Endodermal cell (in vitro differentiated cells): ENCODE results near the gene MGAT5B. TPM values are rescaled to one million over a fixed set of nuclear protein-coding genes. Genes with fewer than 3 reads are reported as not detected.
"Not testable (repeated sequence)": the region's sequence is repeated elsewhere in the genome, so short reads cannot be mapped to it uniquely, and the experiment has no call there.

Experiments
- DNase-seq: peaks from one replicate; pipeline ENCODE4 v3.0.0-alpha.2; 2017
- H3K27ac ChIP-seq: 2 replicates; pipeline ENCODE4 v1.5.1; 2013; ENCODE audit warnings: mild to moderate bottlenecking, low read depth, low read length, moderate library complexity
- H3K27me3 ChIP-seq: 2 replicates; pipeline ENCODE4 v1.6.1; 2013; ENCODE audit warnings: mild to moderate bottlenecking, low read length, moderate library complexity; ENCODE audit not compliant: insufficient read depth, control insufficient read depth, poor library complexity, severe bottlenecking
- H3K36me3 ChIP-seq: 2 replicates; pipeline ENCODE4 v1.7.0; 2013; ENCODE audit warnings: mild to moderate bottlenecking, low read length, moderate library complexity; ENCODE audit not compliant: control insufficient read depth, insufficient read depth
- H3K4me1 ChIP-seq: one replicate; pipeline ENCODE4 v1.7.0; 2013; ENCODE audit warnings: low read length; ENCODE audit not compliant: control insufficient read depth, insufficient read depth
- H3K4me3 ChIP-seq: 2 replicates; pipeline ENCODE4 v1.5.1; 2013; ENCODE audit warnings: mild to moderate bottlenecking, low read length, moderate library complexity
- H3K9ac ChIP-seq: 2 replicates; pipeline ENCODE4 v1.6.1; 2013; ENCODE audit warnings: mild to moderate bottlenecking, low read length, moderate library complexity; ENCODE audit not compliant: poor library complexity, severe bottlenecking; ENCODE audit errors: extremely low read depth
- H3K9me3 ChIP-seq: 2 replicates; pipeline ENCODE4 v1.6.1; 2013; ENCODE audit warnings: mild to moderate bottlenecking, low read length, moderate library complexity; ENCODE audit not compliant: control insufficient read depth
- H3K27ac Mint-ChIP-seq: 2 replicates; pipeline ENCODE4 v1.8.0; 2020; ENCODE audit warnings: mixed read lengths
- H3K27me3 Mint-ChIP-seq: 2 replicates; pipeline ENCODE4 v1.8.0; 2021; ENCODE audit warnings: mild to moderate bottlenecking, mixed read lengths; ENCODE audit not compliant: insufficient read depth
- H3K36me3 Mint-ChIP-seq: 2 replicates; pipeline ENCODE4 v1.8.0; 2020; ENCODE audit warnings: low read depth, mixed read lengths
- H3K4me1 Mint-ChIP-seq: 2 replicates; pipeline ENCODE4 v1.8.0; 2020; ENCODE audit warnings: mixed read lengths
- H3K4me3 Mint-ChIP-seq: 2 replicates; pipeline ENCODE4 v1.8.0; 2020; ENCODE audit warnings: mild to moderate bottlenecking, moderate library complexity, mixed read lengths
- H3K9me3 Mint-ChIP-seq: 2 replicates; pipeline ENCODE4 v1.8.0; 2020; ENCODE audit warnings: mild to moderate bottlenecking, mixed read lengths
- CTCF ChIP-seq: fragments of 200-600 bp; sonication (generic); conservative IDR thresholded peaks from 2 replicates; pipeline ENCODE4 v1.5.0; 2021; ENCODE audit warnings: antibody characterized with exemption, mild to moderate bottlenecking
- WGBS, 2 experiments: methylation state at CpG; one replicate each; pipeline versions ENCODE4 v1.1.5 to v1.1.7; 2013; ENCODE audit warnings: missing lambda C conversion rate in 2 of 2, mixed read lengths in 1 of 2; ENCODE audit not compliant: insufficient coverage in 1 of 2, insufficient read length in 1 of 2; 5-methylcytosine and 5-hydroxymethylcytosine counted together
- total RNA-seq, 2 donors: library from RNA; stranded (reverse); fragmentation: NEBNext Ultra II Directional in 1 of 2; extraction: Animal tissue kit (Norgen Biotek cat#: 25700) in 1 of 2; gene quantifications; 2 replicates in 1 of 2; 3 replicates in 1 of 2; pipeline ENCODE4 v1.2.1, GENCODE V29; 2021

MGAT5B gene
- total RNA-seq, 2 donors from 2014 or later, result 2.9 to 3.3 TPM

- WGBS, 2 experiments, result 15 to 21% methylated on average over 5 to 8 of the region's 8 CpGs
- Mint-ChIP-seq H3K36me3 (no peaks in the 10 kb centered on the region), H3K4me1 (peaks cover 18% of the 10 kb centered on the region), H3K4me3 (peak overlapping the region; percentile 50), H3K27ac (no peak overlapping the region), H3K9me3 (no peaks in the 10 kb centered on the region), H3K27me3 (peaks cover 34% of the 10 kb centered on the region)
- Histone ChIP-seq H3K27ac (no peak overlapping the region), H3K9ac (no peak overlapping the region), H3K4me3 (peak overlapping the region; percentile 30), H3K36me3 (no peaks in the 10 kb centered on the region), H3K9me3 (no peaks in the 10 kb centered on the region), H3K4me1 (peaks cover 3% of the 10 kb centered on the region), H3K27me3 (peaks cover 19% of the 10 kb centered on the region)
- DNase-seq, result peak; percentile 83
- no peak for TF ChIP-seq CTCF
Observed at GRCh38 chr17:76840884-76841775, 27.1 kb upstream of the MGAT5B start.

GRCh38 chr17:76841776-76842405 is 26.3 kb upstream of the MGAT5B start:
- Histone ChIP-seq H3K4me1 (peaks cover 3% of the 10 kb centered on the region), H3K36me3 (no peaks in the 10 kb centered on the region), H3K4me3 (peak overlapping the region; percentile 30), H3K9ac (no peak overlapping the region), H3K9me3 (no peaks in the 10 kb centered on the region), H3K27me3 (peaks cover 19% of the 10 kb centered on the region), H3K27ac (no peak overlapping the region)
- Mint-ChIP-seq H3K27me3 (peaks cover 34% of the 10 kb centered on the region), H3K4me3 (peak overlapping the region; percentile 50), H3K36me3 (no peaks in the 10 kb centered on the region), H3K27ac (no peak overlapping the region), H3K9me3 (no peaks in the 10 kb centered on the region), H3K4me1 (peaks cover 18% of the 10 kb centered on the region)
- DNase-seq, result peak; percentile 84
- 7 to 12% methylated on average over 5 to 10 of the region's 10 CpGs for WGBS, 2 experiments
- TF ChIP-seq CTCF, result no peak

GRCh38 chr17:76843068-76843467 is 25.1 kb upstream of the MGAT5B start:
- DNase-seq, result not testable (repeated sequence)
- H3K27me3 Mint-ChIP-seq, result peaks cover 34% of the 10 kb centered on the region
- WGBS, 2 experiments, result 93 to 98% methylated on average over 3 to 6 of the region's 6 CpGs

More at GRCh38 chr17:76843068-76843467, 25.1 kb upstream of the MGAT5B start:
- not testable (repeated sequence) for H3K27ac ChIP-seq, H3K9me3 ChIP-seq, H3K4me3 ChIP-seq, H3K4me1 ChIP-seq, H3K27ac Mint-ChIP-seq, H3K36me3 ChIP-seq, H3K36me3 Mint-ChIP-seq, H3K4me3 Mint-ChIP-seq, H3K9me3 Mint-ChIP-seq, H3K9ac ChIP-seq
- peaks cover 18% of the 10 kb centered on the region for H3K4me1 Mint-ChIP-seq
- H3K27me3 ChIP-seq, result peaks cover 19% of the 10 kb centered on the region
